Mammary epithelial cell (primary cell): ENCODE data around the gene MAN1A2.

Experiments
- EZH2 ChIP-seq: IDR thresholded peaks from 2 replicates; pipeline ENCODE4 v1.6.1; 2012; ENCODE audit warnings: low read length, inconsistent platforms, borderline replicate concordance
- TF ChIP-seq, protein P1 (sequence below), 2 donors: IDR thresholded peaks in 1 of 2; conservative IDR thresholded peaks in 1 of 2; 2 replicates each; pipeline ENCODE4 v1.5.1; 2011 to 2012; ENCODE audit warnings: inconsistent platforms in 2 of 2, low read length in 2 of 2, mild to moderate bottlenecking in 2 of 2, control low read depth in 1 of 2, low read depth in 1 of 2; ENCODE audit not compliant: insufficient read depth in 1 of 2; ENCODE audit errors: extremely low read depth in 1 of 2

DNA sequence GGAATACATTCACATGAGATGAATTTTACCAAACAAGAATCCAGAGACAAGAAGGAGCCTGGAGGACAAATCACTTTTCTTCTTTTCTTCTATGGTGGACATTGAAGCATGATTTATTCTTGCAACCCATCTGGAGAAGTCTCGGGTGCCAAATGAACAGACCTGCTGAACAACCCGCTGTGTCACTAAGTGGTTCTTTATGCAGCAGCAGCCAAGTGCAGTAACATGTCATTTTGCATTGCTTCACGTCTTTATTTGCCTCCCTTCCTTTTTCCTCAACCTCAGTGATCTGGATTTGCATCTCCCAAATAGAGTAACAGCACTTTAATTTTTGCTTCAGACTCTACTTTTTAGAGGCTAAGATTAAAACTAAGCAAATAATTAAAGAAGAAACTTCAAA lies 188.6 kb downstream of the MAN1A2 start:
- TF ChIP-seq, protein P1, sequence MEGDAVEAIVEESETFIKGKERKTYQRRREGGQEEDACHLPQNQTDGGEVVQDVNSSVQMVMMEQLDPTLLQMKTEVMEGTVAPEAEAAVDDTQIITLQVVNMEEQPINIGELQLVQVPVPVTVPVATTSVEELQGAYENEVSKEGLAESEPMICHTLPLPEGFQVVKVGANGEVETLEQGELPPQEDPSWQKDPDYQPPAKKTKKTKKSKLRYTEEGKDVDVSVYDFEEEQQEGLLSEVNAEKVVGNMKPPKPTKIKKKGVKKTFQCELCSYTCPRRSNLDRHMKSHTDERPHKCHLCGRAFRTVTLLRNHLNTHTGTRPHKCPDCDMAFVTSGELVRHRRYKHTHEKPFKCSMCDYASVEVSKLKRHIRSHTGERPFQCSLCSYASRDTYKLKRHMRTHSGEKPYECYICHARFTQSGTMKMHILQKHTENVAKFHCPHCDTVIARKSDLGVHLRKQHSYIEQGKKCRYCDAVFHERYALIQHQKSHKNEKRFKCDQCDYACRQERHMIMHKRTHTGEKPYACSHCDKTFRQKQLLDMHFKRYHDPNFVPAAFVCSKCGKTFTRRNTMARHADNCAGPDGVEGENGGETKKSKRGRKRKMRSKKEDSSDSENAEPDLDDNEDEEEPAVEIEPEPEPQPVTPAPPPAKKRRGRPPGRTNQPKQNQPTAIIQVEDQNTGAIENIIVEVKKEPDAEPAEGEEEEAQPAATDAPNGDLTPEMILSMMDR (conservative IDR thresholded peaks at IDR 0.05 in 1 of 2, IDR thresholded peaks at IDR 0.05 in 1 of 2; ENCODE audit: extremely low read depth in 1 of 2, insufficient read depth in 1 of 2, low read depth in 1 of 2, low read length in 2 of 2): no peak
- no peak for TF ChIP-seq EZH2
